Thyroid gland (tissue), 4 donors: ENCODE results near the gene DNAAF8. TPM values are rescaled to one million over a fixed set of nuclear protein-coding genes. Genes with fewer than 3 reads are reported as not detected.

Source experiments
- DNase-seq, 2 donors: peaks; one replicate each; pipeline ENCODE4 v3.0.0-alpha.2; 2019
- H3K27ac ChIP-seq, 3 donors: fragments of 200-600 bp; sonication (generic); 1 replicate in 2 of 3; 2 replicates in 1 of 3; pipeline ENCODE4 v1.5.1; 2016 to 2019; ENCODE audit warnings: mild to moderate bottlenecking in 1 of 3, moderate library complexity in 1 of 3
- H3K27me3 ChIP-seq: fragments of 200-600 bp; sonication (generic); one replicate; pipeline ENCODE4 v1.5.1; 2019
- H3K36me3 ChIP-seq, 2 donors: fragments of 200-600 bp; sonication (generic); one replicate each; pipeline ENCODE4 v1.5.1; 2016 to 2019
- H3K4me1 ChIP-seq, 2 donors: fragments of 200-600 bp; sonication (generic); one replicate each; pipeline ENCODE4 v1.5.1; 2017 to 2019
- H3K4me3 ChIP-seq, 3 donors: fragments of 200-600 bp; sonication (generic); replicated peaks in 1 of 3; 1 replicate in 2 of 3; 2 replicates in 1 of 3; pipeline ENCODE4 v1.5.1; 2016; ENCODE audit warnings: mild to moderate bottlenecking in 1 of 3
- H3K9me3 ChIP-seq: fragments of 200-600 bp; sonication (generic); one replicate; pipeline ENCODE4 v1.5.1; 2017
- POLR2A ChIP-seq, 2 donors: fragments of 450-650 bp; IDR thresholded peaks; one replicate each; pipeline ENCODE4 v1.6.1; 2017; ENCODE audit warnings: antibody characterized with exemption in 2 of 2, mild to moderate bottlenecking in 2 of 2, moderate library complexity in 1 of 2
- WGBS, 2 donors: methylation state at CpG; one replicate each; pipeline ENCODE4 v1.1.5; 2017; 5-methylcytosine and 5-hydroxymethylcytosine counted together
- intact Hi-C: fragments of 100-400 bp; cut with DNase I; formaldehyde crosslinking; loops from one replicate; pipeline ENCODE4 v1.15.1; 2023
- total RNA-seq, 4 donors: library from RNA; depleted of rRNA; stranded (reverse); fragments of >200 nt; gene quantifications; one replicate each; pipeline ENCODE4 v1.2.3, GENCODE V29; 2016
- TF ChIP-seq, protein P1 (sequence below), 6 experiments: fragments of 200-600 bp in 3 of 6; fragments of 450-650 bp in 3 of 6; sonication (generic) in 3 of 6; IDR thresholded peaks; one replicate each; pipeline ENCODE4 v1.5.1; 2016 to 2019; ENCODE audit warnings: antibody characterized with exemption in 6 of 6, mild to moderate bottlenecking in 2 of 6, inconsistent platforms in 1 of 6, moderate library complexity in 1 of 6

Gene DNAAF8
- total RNA-seq, 4 donors from 2014 or later = 0.25 to 4.1 (median 2.8) TPM

DNA sequence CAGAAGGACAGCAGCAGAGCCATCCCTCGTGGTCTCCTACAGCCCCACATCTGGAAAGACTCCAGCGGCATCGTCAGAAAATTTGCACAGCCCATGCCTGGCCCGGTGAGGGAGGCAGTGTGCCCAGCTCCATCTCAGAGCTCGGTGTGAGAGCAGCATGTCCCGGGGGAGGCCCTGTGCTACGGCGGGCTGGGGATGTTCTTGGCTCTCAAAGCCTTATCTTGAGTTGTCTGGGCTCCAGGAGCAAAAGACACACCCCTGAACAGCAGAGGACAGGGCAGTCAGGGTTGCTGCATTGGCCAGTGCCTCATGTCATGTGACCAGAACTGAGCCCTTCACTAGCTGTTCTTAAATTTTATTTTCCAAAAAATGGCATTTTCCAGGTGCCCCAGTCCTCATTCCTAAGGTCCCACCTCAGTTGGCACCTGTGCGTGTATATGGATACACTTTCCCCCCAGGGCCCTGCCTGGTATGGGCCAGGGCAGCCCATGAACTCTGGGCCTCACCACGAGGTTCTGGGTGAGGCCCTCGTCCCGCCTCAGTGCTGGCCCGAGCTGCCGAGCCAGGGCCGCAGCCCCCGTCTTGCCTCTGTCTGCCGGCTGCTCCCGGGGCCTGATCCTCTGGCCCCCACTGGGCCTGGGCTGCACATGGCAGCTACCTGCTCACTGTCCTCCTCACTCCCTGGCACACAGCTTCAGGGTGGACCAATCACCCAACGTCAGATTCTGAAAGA is 38.0 kb upstream of the DNAAF8 start:
- H3K9me3 ChIP-seq = no peaks in the 10 kb centered on the region
- H3K27me3 ChIP-seq = no peaks in the 10 kb centered on the region
- no peak for DNase-seq
- 72 to 82% methylated on average over 16 of the region's 19 CpGs for WGBS, 2 donors
- peaks cover 43 to 44% of the 10 kb centered on the region in 2 donors for H3K36me3 ChIP-seq
- no peak overlapping the region for H3K27ac ChIP-seq
- TF ChIP-seq, protein P1, sequence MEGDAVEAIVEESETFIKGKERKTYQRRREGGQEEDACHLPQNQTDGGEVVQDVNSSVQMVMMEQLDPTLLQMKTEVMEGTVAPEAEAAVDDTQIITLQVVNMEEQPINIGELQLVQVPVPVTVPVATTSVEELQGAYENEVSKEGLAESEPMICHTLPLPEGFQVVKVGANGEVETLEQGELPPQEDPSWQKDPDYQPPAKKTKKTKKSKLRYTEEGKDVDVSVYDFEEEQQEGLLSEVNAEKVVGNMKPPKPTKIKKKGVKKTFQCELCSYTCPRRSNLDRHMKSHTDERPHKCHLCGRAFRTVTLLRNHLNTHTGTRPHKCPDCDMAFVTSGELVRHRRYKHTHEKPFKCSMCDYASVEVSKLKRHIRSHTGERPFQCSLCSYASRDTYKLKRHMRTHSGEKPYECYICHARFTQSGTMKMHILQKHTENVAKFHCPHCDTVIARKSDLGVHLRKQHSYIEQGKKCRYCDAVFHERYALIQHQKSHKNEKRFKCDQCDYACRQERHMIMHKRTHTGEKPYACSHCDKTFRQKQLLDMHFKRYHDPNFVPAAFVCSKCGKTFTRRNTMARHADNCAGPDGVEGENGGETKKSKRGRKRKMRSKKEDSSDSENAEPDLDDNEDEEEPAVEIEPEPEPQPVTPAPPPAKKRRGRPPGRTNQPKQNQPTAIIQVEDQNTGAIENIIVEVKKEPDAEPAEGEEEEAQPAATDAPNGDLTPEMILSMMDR (IDR thresholded peaks at IDR 0.05) = no peak
- TF ChIP-seq POLR2A (IDR thresholded peaks at IDR 0.05) = no peak
- intact Hi-C loops = loop anchor here (5.0 kb wide), 2 partner anchors 36 to 79 kb away; partner anchors contain the start of genes ANKS3 and DNAAF8
- H3K4me3 ChIP-seq = no peak overlapping the region
- H3K4me1 ChIP-seq = peaks cover 15 to 22% of the 10 kb centered on the region in 2 donors

DNA sequence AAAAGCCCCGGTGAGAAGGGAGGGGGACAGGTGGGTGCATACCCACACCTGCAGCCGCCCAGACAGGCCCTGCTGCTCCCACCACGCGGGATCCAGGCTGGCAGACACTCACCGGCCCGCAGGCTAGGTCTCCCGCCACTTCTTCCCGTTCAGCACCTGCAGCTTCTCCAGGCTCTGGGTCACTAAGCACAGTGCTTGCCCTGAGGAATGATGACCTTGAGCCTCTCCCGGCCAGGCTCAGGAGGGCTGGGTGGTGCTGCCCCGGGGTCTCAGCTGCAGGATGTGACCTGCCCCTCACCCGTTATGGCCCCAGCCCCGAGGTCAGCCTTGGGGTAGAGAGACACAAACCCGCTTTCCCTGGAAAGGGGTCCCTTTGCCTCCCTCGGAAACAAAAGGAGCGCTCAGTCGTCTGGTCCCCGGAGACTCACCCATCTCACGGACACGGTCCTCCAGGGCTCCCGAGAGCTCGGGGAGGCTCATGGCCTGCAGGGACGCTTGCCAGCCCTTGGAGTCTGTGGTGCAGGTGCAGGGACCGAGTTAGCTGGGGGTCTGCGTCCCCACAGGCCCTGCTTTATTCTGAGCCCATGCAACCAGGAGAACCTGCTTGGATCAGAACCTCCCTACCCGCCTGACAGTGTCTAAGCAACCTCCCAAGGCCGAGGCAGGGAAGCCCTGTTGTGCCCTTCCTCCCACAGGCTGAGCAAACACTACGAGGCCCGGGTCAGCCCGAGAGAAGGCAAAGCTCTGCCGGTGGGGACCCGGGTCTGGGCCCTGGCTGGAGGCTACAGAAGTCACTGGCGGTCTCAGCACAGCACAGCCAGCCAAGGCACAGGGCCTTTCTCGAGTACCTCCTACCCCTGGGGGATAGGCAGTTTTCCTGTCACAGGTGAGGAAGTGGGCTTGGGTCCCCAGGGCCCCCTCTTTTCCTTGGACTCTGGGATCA is 37.2 kb upstream of the DNAAF8 start:
- intact Hi-C loops = loop anchor here (5.0 kb wide), 2 partner anchors 35 to 80 kb away; partner anchors contain the start of genes ANKS3 and DNAAF8
- TF ChIP-seq, protein P1 (IDR thresholded peaks at IDR 0.05) = no peak
- no peak for TF ChIP-seq POLR2A (IDR thresholded peaks at IDR 0.05)
- H3K4me1 ChIP-seq = peaks cover 15 to 22% of the 10 kb centered on the region in 2 donors
- no peak for DNase-seq
- H3K27me3 ChIP-seq = no peaks in the 10 kb centered on the region
- 83% methylated on average over 1 to 19 of the region's 33 CpGs for WGBS, 2 donors
- no peak overlapping the region for H3K27ac ChIP-seq
- H3K36me3 ChIP-seq = peaks cover 43 to 44% of the 10 kb centered on the region in 2 donors
- H3K9me3 ChIP-seq = no peaks in the 10 kb centered on the region
- H3K4me3 ChIP-seq = no peak overlapping the region

GRCh38 chr16:4697848-4698291 is 36.5 kb upstream of the DNAAF8 start:
- no peaks in the 10 kb centered on the region for H3K27me3 ChIP-seq
- DNase-seq = no peak
- H3K4me3 ChIP-seq = no peak overlapping the region
- H3K27ac ChIP-seq = no peak overlapping the region
- WGBS, 2 donors = 83 to 88% methylated on average over 3 to 9 of the region's 9 CpGs
- TF ChIP-seq, protein P1 (IDR thresholded peaks at IDR 0.05) = no peak
- TF ChIP-seq POLR2A (IDR thresholded peaks at IDR 0.05) = no peak
- intact Hi-C loops = loop anchor here (5.0 kb wide), 2 partner anchors 34 to 81 kb away; partner anchors contain the start of genes ANKS3 and DNAAF8
- H3K36me3 ChIP-seq = peaks cover 43 to 44% of the 10 kb centered on the region in 2 donors
- peaks cover 9 to 16% of the 10 kb centered on the region in 2 donors for H3K4me1 ChIP-seq
- H3K9me3 ChIP-seq = no peaks in the 10 kb centered on the region

DNA sequence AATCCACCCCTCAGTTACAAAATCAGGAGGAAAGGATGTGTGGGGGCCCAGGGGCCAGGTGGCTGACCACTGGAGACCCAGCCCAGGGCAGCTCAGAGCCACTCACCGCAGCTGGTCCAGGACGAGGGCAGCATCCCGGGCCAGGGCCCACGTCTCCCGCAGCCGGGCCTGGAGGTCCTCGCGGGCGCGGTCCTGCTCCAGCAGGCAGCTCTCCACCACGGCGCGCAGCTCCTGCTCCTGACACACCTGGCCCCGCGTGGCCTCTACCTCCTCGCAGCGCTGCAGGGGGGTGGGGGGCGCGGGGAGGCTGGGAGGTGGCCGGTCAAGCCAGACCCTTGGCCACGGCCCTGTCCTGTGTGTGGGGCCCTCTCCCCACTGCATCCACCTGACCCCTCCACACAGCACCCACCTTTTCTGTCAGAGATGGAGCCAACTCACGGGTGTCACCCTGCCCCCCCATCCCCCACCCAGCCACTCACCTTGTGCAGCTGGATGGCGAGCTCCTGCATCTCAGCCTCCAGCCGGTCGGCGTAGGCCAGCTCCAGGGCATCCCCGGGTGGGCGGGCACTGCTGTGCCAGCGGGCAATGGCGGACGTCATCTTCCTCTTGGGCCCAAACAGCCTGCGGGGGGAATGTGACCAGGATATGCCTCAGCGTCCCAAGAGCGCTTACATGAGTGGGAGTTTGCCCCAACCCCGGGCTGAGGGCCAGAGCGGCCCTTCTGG is 35.9 kb upstream of the DNAAF8 start:
- H3K9me3 ChIP-seq = no peaks in the 10 kb centered on the region
- no peaks in the 10 kb centered on the region for H3K27me3 ChIP-seq
- no peak for DNase-seq
- 91 to 93% methylated on average over 9 to 13 of the region's 36 CpGs for WGBS, 2 donors
- H3K4me3 ChIP-seq = no peak overlapping the region
- intact Hi-C loops = loop anchor here (5.0 kb wide), 2 partner anchors 34 to 81 kb away; partner anchors contain the start of genes ANKS3 and DNAAF8
- TF ChIP-seq, protein P1 (IDR thresholded peaks at IDR 0.05) = no peak
- no peak for TF ChIP-seq POLR2A (IDR thresholded peaks at IDR 0.05)
- H3K36me3 ChIP-seq = peaks cover 43 to 44% of the 10 kb centered on the region in 2 donors
- H3K27ac ChIP-seq = no peak overlapping the region
- H3K4me1 ChIP-seq = peaks cover 7 to 13% of the 10 kb centered on the region in 2 donors
